ENCODE measurements around the gene TNFSF12. TPM values are rescaled to one million over a fixed set of nuclear protein-coding genes. Genes with fewer than 3 reads are reported as not detected.

Gene TNFSF12
- total and polyA plus RNA-seq, 8 donors = 11.0 to 27.7 (median 14.1) TPM

DNA sequence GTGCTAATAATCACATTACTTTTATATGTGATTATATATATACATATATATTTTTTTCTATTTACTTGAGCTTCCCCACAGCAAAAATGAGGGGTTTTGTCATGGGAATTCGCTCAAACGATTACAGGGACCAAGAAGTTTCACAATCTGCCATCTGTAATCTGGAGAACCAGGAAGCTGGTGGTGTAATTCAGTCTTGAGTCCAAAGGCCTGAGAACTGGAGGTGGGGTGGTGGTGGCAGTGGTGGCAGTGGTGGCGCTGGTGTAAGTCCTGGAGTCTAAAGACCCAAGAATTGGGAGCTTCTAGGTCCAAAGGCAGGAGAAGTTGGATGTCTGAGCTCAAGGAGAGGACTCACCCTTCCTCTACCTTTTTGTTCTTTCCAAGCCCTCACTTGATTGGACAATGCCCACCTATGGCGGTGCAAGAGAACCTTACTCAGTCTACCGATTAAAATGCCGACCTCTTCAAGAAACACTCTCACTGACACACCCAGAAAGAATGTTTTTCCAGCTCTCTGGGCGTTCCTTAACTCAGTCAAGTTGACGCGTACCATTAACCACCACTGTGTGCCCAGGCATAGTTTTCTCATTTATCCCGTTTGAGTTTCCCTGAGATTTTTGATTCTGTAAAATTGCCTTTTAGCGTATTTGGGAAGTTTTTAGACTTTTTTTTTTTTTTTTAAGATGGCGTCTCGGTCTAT is 32.8 kb upstream of the TNFSF12 start:
- Histone ChIP-seq H3K4me1 (no peaks in the 10 kb centered on the region), H3K4me3 (no peak overlapping the region), H3K9me3 (no peaks in the 10 kb centered on the region), H3K36me3 (peaks cover 0 to 27% (median 25%) of the 10 kb centered on the region in 3 donors), H3K27ac (peak overlapping the region in 1 of 4 donors; percentile 12), H3K27me3 (no peaks in the 10 kb centered on the region)
- no peak for FAIRE-seq
- TF ChIP-seq, protein P1, sequence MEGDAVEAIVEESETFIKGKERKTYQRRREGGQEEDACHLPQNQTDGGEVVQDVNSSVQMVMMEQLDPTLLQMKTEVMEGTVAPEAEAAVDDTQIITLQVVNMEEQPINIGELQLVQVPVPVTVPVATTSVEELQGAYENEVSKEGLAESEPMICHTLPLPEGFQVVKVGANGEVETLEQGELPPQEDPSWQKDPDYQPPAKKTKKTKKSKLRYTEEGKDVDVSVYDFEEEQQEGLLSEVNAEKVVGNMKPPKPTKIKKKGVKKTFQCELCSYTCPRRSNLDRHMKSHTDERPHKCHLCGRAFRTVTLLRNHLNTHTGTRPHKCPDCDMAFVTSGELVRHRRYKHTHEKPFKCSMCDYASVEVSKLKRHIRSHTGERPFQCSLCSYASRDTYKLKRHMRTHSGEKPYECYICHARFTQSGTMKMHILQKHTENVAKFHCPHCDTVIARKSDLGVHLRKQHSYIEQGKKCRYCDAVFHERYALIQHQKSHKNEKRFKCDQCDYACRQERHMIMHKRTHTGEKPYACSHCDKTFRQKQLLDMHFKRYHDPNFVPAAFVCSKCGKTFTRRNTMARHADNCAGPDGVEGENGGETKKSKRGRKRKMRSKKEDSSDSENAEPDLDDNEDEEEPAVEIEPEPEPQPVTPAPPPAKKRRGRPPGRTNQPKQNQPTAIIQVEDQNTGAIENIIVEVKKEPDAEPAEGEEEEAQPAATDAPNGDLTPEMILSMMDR (IDR thresholded peaks at IDR 0.05) = no peak
- peak in 3 of 4 donors; percentile 13 to 48 (median 39) for ATAC-seq
- intact Hi-C loops (cut with DNase I) = loop anchor here in 2 of 3 donors (5.0 to 10.0 kb wide), 2 partner anchors 36 to 159 kb away; no protein-coding TSS in a partner anchor
- 88 to 91% methylated on average over 13 of the region's 13 CpGs for WGBS, 2 donors
- no peak for DNase-seq

DNA sequence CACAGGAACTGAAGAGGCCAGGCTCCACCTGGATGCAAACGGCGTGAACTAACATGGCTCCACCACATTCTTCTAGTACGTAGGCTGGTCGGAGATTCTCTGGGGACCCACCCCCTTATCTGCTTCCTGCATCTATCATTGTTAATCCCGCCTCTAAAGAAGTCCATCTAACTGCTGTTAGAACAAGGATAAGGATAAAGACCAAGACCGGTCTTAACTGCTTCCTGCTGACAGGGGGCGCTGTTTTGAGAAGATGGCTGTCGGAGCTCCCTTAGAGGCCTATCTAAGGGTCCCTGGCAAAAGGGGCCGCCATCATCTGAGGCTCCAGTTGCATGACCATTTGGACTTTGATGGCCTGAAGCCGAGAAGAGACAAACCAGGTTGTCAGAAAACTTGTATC is 25.8 kb upstream of the TNFSF12 start:
- Histone ChIP-seq H3K36me3 (no peaks in the 10 kb centered on the region), H3K4me3 (no peak overlapping the region), H3K9me3 (no peaks in the 10 kb centered on the region), H3K4me1 (no peaks in the 10 kb centered on the region), H3K27ac (no peak overlapping the region), H3K27me3 (no peaks in the 10 kb centered on the region)
- TF ChIP-seq, protein P1 (IDR thresholded peaks at IDR 0.05) = no peak
- ATAC-seq (peak in 2 of 4 donors; percentile 47 to 51), FAIRE-seq (no peak), DNase-seq (no peak)
- intact Hi-C loops (cut with DNase I) = no loop called here
- WGBS, 2 donors = 41 to 45% methylated on average over 10 of the region's 10 CpGs

DNA sequence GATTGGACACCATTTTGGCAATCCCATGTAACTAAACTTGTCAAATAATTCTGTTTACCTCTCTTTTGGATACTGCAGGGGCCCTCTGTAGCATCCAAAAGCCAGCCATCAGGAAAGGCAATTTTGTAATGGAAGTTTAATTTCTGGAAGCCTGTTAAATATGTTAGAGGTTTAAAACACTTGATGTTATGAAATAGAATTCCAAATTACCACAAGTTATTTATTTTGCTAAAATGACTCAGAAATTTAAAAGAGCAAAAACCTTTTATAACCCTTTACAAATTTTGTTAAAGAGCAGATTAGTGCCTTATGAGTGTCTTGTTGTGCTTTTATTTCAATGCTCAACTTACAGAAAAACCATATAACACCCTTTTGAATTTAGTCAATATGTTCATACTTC is 20.0 kb upstream of the TNFSF12 start:
- FAIRE-seq = no peak
- intact Hi-C loops (cut with DNase I) = no loop called here

DNA sequence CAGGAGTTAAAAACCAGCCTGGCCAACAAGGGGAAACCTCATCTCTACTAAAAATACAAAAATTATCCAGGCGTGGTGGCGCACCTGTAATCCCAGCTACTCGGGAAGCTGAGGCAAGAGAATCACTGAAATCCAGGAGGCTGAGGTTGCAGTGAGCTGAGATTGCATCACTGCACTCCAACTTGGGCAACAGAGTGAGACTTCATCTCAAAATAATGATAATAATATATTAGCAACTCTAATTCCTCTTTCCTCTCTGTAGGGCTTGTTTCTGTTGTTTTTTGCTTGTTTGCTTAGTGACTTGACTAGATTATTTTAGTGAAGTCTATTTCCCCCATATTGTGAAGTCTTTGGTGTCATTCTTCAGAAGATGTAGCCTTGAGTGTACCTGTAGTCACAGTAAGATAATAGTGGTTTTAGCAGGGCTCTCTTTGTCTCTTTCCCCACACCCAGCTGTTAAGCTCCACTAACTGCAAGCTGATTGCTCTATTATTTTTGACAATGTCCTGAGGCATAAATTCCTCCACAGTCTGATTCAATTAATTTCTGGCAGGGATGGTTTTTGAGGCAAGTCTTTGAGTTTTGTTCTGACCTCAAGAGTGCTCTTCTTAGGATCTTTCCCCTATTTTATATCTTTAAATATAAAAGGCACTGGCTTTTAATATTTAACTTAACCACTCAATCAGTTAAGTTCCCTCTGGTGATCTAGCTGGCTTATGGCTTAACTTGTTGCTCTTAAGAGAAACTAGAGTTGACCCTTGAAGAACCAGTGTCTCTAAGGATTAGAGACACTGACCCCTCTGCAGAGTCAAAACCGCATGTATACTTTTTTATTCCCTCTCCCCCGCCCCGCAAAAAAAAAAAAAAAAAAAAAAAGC is 18.6 kb upstream of the TNFSF12 start:
- ATAC-seq = no peak
- Histone ChIP-seq H3K4me1 (no peaks in the 10 kb centered on the region), H3K36me3 (no peaks in the 10 kb centered on the region), H3K4me3 (no peak overlapping the region), H3K9me3 (no peaks in the 10 kb centered on the region), H3K27ac (no peak overlapping the region), H3K27me3 (no peaks in the 10 kb centered on the region)
- no peak for DNase-seq
- WGBS, 2 donors = 82 to 85% methylated on average over 4 to 6 of the region's 6 CpGs
- intact Hi-C loops (cut with DNase I) = no loop called here
- TF ChIP-seq, protein P1 (IDR thresholded peaks at IDR 0.05) = no peak
- no peak for FAIRE-seq

More for the DNA sequence above, 20.0 kb upstream of the TNFSF12 start:
- ATAC-seq (no peak), DNase-seq (no peak)
- H3K27me3 ChIP-seq = no peaks in the 10 kb centered on the region
- H3K9me3 ChIP-seq = no peaks in the 10 kb centered on the region
- H3K4me1 ChIP-seq = no peaks in the 10 kb centered on the region
- H3K27ac ChIP-seq = no peak overlapping the region
- H3K4me3 ChIP-seq = no peak overlapping the region
- TF ChIP-seq, protein P1 (IDR thresholded peaks at IDR 0.05) = no peak
- no peaks in the 10 kb centered on the region for H3K36me3 ChIP-seq

All from pancreas (tissue), 10 donors.